Measurements from ENCODE around the gene CDC42EP3. TPM values are rescaled to one million over a fixed set of nuclear protein-coding genes. Genes with fewer than 3 reads are reported as not detected.

CDC42EP3 gene
- total and polyA plus RNA-seq, 2 donors (not counting 1 experiment from before 2014, with no cell fraction given): 28.0 to 29.9 TPM

GRCh38 chr2:37635504-37636380 lies 35.7 kb downstream of the CDC42EP3 start:
- Histone ChIP-seq H3K4me1 (ENCODE audit: control insufficient read depth in 2 of 2, insufficient read depth in 2 of 2, low read length in 2 of 2) (peaks cover 33 to 34% of the 10 kb centered on the region in 2 donors), H3K9ac (ENCODE audit: low read length) (peak overlapping the region; percentile 44), H2AFZ (ENCODE audit: insufficient read depth, low read depth, low read length, poor library complexity, severe bottlenecking) (peak overlapping the region; percentile 50), H3K4me2 (replicated peaks; ENCODE audit: low read depth, low read length, poor library complexity, severe bottlenecking) (peak overlapping the region; percentile 55), H3K27me3 (replicated peaks in 1 of 4; ENCODE audit: control extremely low read depth in 1 of 4, control insufficient read depth in 3 of 4, insufficient read depth in 4 of 4, low read length in 3 of 4) (no peaks in the 10 kb centered on the region), H4K20me1 (ENCODE audit: control insufficient read depth, insufficient read depth, low read length, poor library complexity, severe bottlenecking) (no peaks in the 10 kb centered on the region), H3K36me3 (replicated peaks in 1 of 2; ENCODE audit: control extremely low read depth in 1 of 2, control insufficient read depth in 1 of 2, extremely low read depth in 1 of 2, insufficient read depth in 2 of 2, low read length in 1 of 2) (no peaks in the 10 kb centered on the region), H3K79me2 (ENCODE audit: control insufficient read depth, insufficient read depth, low read length) (peaks cover 5% of the 10 kb centered on the region), H3K9me3 (ENCODE audit: control extremely low read depth in 1 of 3, control insufficient read depth in 2 of 3, insufficient read depth in 1 of 3, low read length in 2 of 3) (no peaks in the 10 kb centered on the region), H3K27ac (ENCODE audit: low read length in 2 of 2) (peak overlapping the region; percentile 93 to 98), H3K4me3 (ENCODE audit: control extremely low read depth in 1 of 5, extremely low read depth in 1 of 5, insufficient read depth in 1 of 5, low read depth in 2 of 5, low read length in 4 of 5) (peak overlapping the region in 1 of 5 experiments; percentile 37)
- peak; percentile 85 for ATAC-seq (ENCODE audit: low read depth)
- intact Hi-C loops (cut with micrococcal nuclease): loop anchor here (1.0 to 5.0 kb wide), 7 partner anchors 10 to 80 kb away; no protein-coding TSS in a partner anchor
- DNase-seq: peak; percentile 90
- WGBS (ENCODE audit: insufficient coverage): 3% methylated on average over 4 of the region's 8 CpGs
- H3K4me3 Mint-ChIP-seq: peak overlapping the region; percentile 72
- peak overlapping the region; percentile 96 for H3K27ac Mint-ChIP-seq
- H3K9me3 Mint-ChIP-seq (ENCODE audit: insufficient read depth): no peaks in the 10 kb centered on the region
- ChIA-PET POLR2A (interaction anchor here (0.6 to 1.1 kb wide), 2 partner anchors 17 to 35 kb away, joined by 3 to 4 read pairs; no protein-coding TSS in a partner anchor), CTCF (interaction anchor here (1.7 kb wide), 1 partner anchor 14 kb away, joined by 4 read pairs; no protein-coding TSS in a partner anchor)
- peaks cover 44% of the 10 kb centered on the region for H3K4me1 Mint-ChIP-seq
- TF ChIP-seq CTCF (IDR thresholded peaks at IDR 0.05) (no peak), EZH2 (IDR thresholded peaks at IDR 0.05; ENCODE audit: borderline replicate concordance, insufficient read depth, low read depth, low read length, poor library complexity, severe bottlenecking) (no peak)
- no peaks in the 10 kb centered on the region for H3K27me3 Mint-ChIP-seq
